ENCODE results near the gene CITED4. TPM values are rescaled to one million over a fixed set of nuclear protein-coding genes. Genes with fewer than 3 reads are reported as not detected.

Gene CITED4
- total and polyA plus RNA-seq, 2 donors (not counting 3 experiments of a cell fraction or from before 2014, with no cell fraction given), result 3.8 to 11.3 TPM

DNA sequence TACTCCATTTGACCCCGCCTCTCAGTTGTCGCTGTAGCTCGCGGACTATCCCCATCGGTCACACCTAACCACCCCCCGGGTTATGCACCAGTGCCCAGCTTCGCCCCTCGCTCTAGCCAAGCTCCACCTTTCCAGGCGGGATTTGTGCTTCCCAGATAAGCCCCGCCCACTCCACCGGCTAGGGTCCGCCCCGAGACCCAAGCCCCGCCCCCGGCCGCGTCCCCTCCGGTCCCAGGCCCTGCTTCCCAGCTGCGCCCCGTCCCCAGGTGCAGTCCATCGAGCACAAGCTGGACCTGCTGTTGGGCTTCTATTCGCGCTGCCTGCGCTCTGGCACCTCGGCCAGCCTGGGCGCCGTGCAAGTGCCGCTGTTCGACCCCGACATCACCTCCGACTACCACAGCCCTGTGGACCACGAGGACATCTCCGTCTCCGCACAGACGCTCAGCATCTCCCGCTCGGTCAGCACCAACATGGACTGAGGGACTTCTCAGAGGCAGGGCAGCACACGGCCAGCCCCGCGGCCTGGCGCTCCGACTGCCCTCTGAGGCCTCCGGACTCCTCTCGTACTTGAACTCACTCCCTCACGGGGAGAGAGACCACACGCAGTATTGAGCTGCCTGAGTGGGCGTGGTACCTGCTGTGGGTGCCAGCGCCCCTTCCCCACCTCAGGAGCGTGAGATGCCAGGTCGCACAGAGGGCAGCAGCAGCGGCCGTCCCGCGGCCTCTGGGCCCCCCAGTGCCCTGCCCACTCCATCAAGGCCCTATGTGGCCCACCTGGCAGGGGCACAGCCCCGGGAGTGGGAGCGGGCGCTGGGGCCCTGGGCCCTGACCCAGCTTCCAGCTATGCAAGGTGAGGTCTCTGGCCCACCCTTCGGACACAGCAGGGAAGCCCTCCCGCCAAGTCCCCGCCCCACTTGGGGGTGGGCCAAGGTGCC lies 23.9 kb downstream of the CITED4 start:
- Histone ChIP-seq H3K4me1 (ENCODE audit: control insufficient read depth, extremely low read depth, insufficient read depth, low read length) (peaks cover 10% of the 10 kb centered on the region), H3K27me3 (ENCODE audit: control insufficient read depth in 2 of 2, insufficient read depth in 2 of 2, low read length in 2 of 2) (peaks cover 19 to 28% of the 10 kb centered on the region in 2 experiments), H4K20me1 (replicated peaks; ENCODE audit: control insufficient read depth, extremely low read depth, insufficient read depth, low read length) (no peaks in the 10 kb centered on the region), H3K36me3 (ENCODE audit: control insufficient read depth in 2 of 2, extremely low read depth in 1 of 2, insufficient read depth in 2 of 2, low read length in 2 of 2) (no peaks in the 10 kb centered on the region), H2AFZ (ENCODE audit: low read depth, low read length) (no peak overlapping the region), H3K27ac (ENCODE audit: insufficient read depth, low read depth, low read length) (no peak overlapping the region), H3K79me2 (ENCODE audit: control insufficient read depth, insufficient read depth, low read length) (no peaks in the 10 kb centered on the region), H3K4me3 (replicated peaks in 1 of 3; ENCODE audit: insufficient read depth in 1 of 3, low read depth in 1 of 3, low read length in 3 of 3) (no peak overlapping the region), H3K9ac (replicated peaks; ENCODE audit: extremely low read depth, insufficient read depth, low read length) (no peak overlapping the region), H3K9me1 (replicated peaks; ENCODE audit: control insufficient read depth, extremely low read depth, insufficient read depth, low read length) (no peaks in the 10 kb centered on the region), H3K4me2 (ENCODE audit: insufficient read depth, low read length) (no peak overlapping the region), H3K9me3 (replicated peaks; ENCODE audit: control insufficient read depth, insufficient read depth, low read length) (peaks cover 2% of the 10 kb centered on the region)
- FAIRE-seq (no peak), DNase-seq (ENCODE audit: low read depth, low spot score) (no peak)
- ChIA-PET POLR2A (no interaction called here), CTCF (interaction anchor here (1.2 kb wide), 1 partner anchor 113 kb away, joined by 4 read pairs; no protein-coding TSS in a partner anchor)
- dilution Hi-C loops (cut with MboI; ENCODE audit: extremely low pct_ligation_motif_present, low sequenced_read_pairs) (no loop called here), intact Hi-C loops (cut with micrococcal nuclease) (no loop called here)
- no TSS peak for BruUV-seq (replicated peaks)
- no peak for TF ChIP-seq EZH2 (IDR thresholded peaks at IDR 0.05; ENCODE audit: borderline replicate concordance, low read depth, low read length, severe bottlenecking)

DNA sequence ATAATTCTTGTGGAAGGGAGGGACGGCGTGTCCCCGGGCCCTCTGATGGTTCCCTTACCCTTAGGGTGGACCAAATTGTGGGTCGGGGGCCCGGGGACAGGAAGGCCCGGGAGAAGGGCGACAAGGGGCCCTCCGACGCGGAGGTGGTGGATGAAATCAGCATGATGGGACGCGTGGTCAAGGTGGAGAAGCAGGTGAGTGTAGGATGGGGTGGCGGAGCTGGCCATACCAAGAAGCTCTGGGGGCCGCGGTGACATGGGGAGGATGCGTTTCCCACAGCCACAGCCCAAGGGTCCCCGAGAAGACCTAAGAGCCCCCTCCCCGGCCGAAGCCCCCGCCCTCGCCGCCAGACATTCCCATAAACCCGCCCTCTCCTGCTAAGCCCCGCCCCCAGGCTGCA lies 24.6 kb downstream of the CITED4 start:
- peaks cover 12 to 21% of the 10 kb centered on the region in 2 experiments for H3K27me3 ChIP-seq (ENCODE audit: control insufficient read depth in 2 of 2, insufficient read depth in 2 of 2, low read length in 2 of 2)
- FAIRE-seq, result no peak
- no peak for TF ChIP-seq FOS (IDR thresholded peaks at IDR 0.05; ENCODE audit: borderline replicate concordance, insufficient read depth, low read length)
- TF ChIP-seq JUN (IDR thresholded peaks at IDR 0.05; ENCODE audit: borderline replicate concordance, insufficient read depth, insufficient read length, low read depth), result no peak
- TF ChIP-seq MYC (IDR thresholded peaks at IDR 0.05; ENCODE audit: low read depth, low read length), result no peak
- TF ChIP-seq POLR2A (IDR thresholded peaks at IDR 0.05; ENCODE audit: low read depth, low read length), result no peak
- TF ChIP-seq, protein P1, sequence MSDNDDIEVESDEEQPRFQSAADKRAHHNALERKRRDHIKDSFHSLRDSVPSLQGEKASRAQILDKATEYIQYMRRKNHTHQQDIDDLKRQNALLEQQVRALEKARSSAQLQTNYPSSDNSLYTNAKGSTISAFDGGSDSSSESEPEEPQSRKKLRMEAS (IDR thresholded peaks at IDR 0.05; ENCODE audit: insufficient read depth, insufficient read length), result no peak
- TF ChIP-seq GATA2 (IDR thresholded peaks at IDR 0.05; ENCODE audit: insufficient read depth, insufficient read length, low read depth, low read length), result no peak
- no peak for TF ChIP-seq EZH2 (IDR thresholded peaks at IDR 0.05; ENCODE audit: borderline replicate concordance, low read depth, low read length, severe bottlenecking)
- TF ChIP-seq POLR2AphosphoS5 (IDR thresholded peaks at IDR 0.05; ENCODE audit: insufficient read depth, low read depth, low read length), result no peak
- TF ChIP-seq CTCF (IDR thresholded peaks at IDR 0.05; ENCODE audit: extremely low read depth in 1 of 2, insufficient read depth in 1 of 2, low read depth in 1 of 2, low read length in 2 of 2), result no peak

More for the DNA sequence above, 24.6 kb downstream of the CITED4 start:
- ChIA-PET CTCF (interaction anchor here (1.1 to 1.2 kb wide), 2 partner anchors 63 to 114 kb away, joined by 3 to 4 read pairs; no protein-coding TSS in a partner anchor), POLR2A (no interaction called here)
- intact Hi-C loops (cut with micrococcal nuclease) (no loop called here), dilution Hi-C loops (cut with MboI; ENCODE audit: extremely low pct_ligation_motif_present, low sequenced_read_pairs) (no loop called here)
- no peaks in the 10 kb centered on the region for H3K36me3 ChIP-seq (ENCODE audit: control insufficient read depth in 2 of 2, extremely low read depth in 1 of 2, insufficient read depth in 2 of 2, low read length in 2 of 2)
- H3K9me1 ChIP-seq (replicated peaks; ENCODE audit: control insufficient read depth, extremely low read depth, insufficient read depth, low read length), result no peaks in the 10 kb centered on the region
- H3K27ac ChIP-seq (ENCODE audit: insufficient read depth, low read depth, low read length), result no peak overlapping the region
- H2AFZ ChIP-seq (ENCODE audit: low read depth, low read length), result no peak overlapping the region
- H3K9ac ChIP-seq (replicated peaks; ENCODE audit: extremely low read depth, insufficient read depth, low read length), result no peak overlapping the region
- no peaks in the 10 kb centered on the region for H4K20me1 ChIP-seq (replicated peaks; ENCODE audit: control insufficient read depth, extremely low read depth, insufficient read depth, low read length)
- no peak overlapping the region for H3K4me2 ChIP-seq (ENCODE audit: insufficient read depth, low read length)
- H3K9me3 ChIP-seq (replicated peaks; ENCODE audit: control insufficient read depth, insufficient read depth, low read length), result peaks cover under 1% of the 10 kb centered on the region
- no TSS peak for BruUV-seq (replicated peaks)
- peaks cover 10% of the 10 kb centered on the region for H3K4me1 ChIP-seq (ENCODE audit: control insufficient read depth, extremely low read depth, insufficient read depth, low read length)
- no peaks in the 10 kb centered on the region for H3K79me2 ChIP-seq (ENCODE audit: control insufficient read depth, insufficient read depth, low read length)
- H3K4me3 ChIP-seq (replicated peaks in 1 of 3; ENCODE audit: insufficient read depth in 1 of 3, low read depth in 1 of 3, low read length in 3 of 3), result no peak overlapping the region
- DNase-seq (ENCODE audit: low read depth, low spot score), result no peak
